ENCODE measurements around the gene OR4N2.
"Not testable (repeated sequence)": the region's sequence is repeated elsewhere in the genome, so short reads cannot be mapped to it uniquely, and the experiment has no call there.

Gene OR4N2

GRCh38 chr14:19803470-19803869, at the start of gene OR4N2:
Gene OR4N2, plus strand, starts transcription at chr14:19803770. Its CDS starts 23,679 bp downstream, at chr14:19827449.
- H3K4me3 Mint-ChIP-seq; H3K36me3 Mint-ChIP-seq (ENCODE audit: low read depth); H3K27me3 Mint-ChIP-seq; intact Hi-C loops (cut with micrococcal nuclease); H3K9me3 Mint-ChIP-seq; H3K27ac Mint-ChIP-seq; H3K4me1 Mint-ChIP-seq (ENCODE audit: low read depth): not testable (repeated sequence)

- Mint-ChIP-seq H3K27me3 (no peaks in the 10 kb centered on the region), H3K36me3 (ENCODE audit: low read depth) (no peaks in the 10 kb centered on the region), H3K9me3 (no peaks in the 10 kb centered on the region), H3K4me1 (ENCODE audit: low read depth) (no peaks in the 10 kb centered on the region), H3K27ac (no peak overlapping the region), H3K4me3 (no peak overlapping the region)
- intact Hi-C loops (cut with micrococcal nuclease) = no loop called here
Observed at GRCh38 chr14:19754172-19754571, 49.4 kb upstream of the OR4N2 start.

- intact Hi-C loops (cut with micrococcal nuclease); H3K27ac Mint-ChIP-seq; H3K4me3 Mint-ChIP-seq; H3K27me3 Mint-ChIP-seq; H3K4me1 Mint-ChIP-seq (ENCODE audit: low read depth); H3K36me3 Mint-ChIP-seq (ENCODE audit: low read depth): not testable (repeated sequence)
- peaks cover 24% of the 10 kb centered on the region for H3K9me3 Mint-ChIP-seq
Observed at GRCh38 chr14:19771491-19771890, 32.1 kb upstream of the OR4N2 start.

DNA sequence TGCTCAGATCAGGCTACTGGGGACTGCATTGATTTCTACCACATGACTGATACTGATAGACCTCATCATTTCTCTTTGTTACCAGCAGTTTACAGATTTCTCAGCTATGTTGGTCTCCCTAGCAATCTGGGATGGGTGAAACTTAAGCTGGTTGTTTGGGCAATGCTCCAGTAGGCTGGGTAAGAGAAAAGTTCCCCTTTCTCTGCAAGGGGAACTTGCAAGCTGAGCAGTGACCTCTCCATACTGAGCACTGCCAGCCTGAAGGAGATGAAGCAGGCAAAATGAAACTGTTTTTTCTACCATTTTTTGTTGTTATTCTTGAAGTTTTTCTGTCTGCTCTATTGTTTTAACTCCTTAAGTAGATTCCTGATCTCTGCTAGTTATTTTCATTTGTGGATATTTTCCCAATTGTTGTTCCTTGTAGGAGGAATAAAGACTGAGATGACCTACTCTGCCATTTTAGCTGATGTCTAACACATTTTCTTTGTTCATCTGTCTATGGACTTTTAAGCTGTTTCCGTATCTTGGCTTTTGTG, 31.6 kb upstream of the OR4N2 start:
- peak overlapping the region; percentile 53 for H3K27ac Mint-ChIP-seq
- H3K36me3 Mint-ChIP-seq (ENCODE audit: low read depth) = no peaks in the 10 kb centered on the region
- H3K4me3 Mint-ChIP-seq = no peak overlapping the region
- no peaks in the 10 kb centered on the region for H3K4me1 Mint-ChIP-seq (ENCODE audit: low read depth)
- H3K27me3 Mint-ChIP-seq = no peaks in the 10 kb centered on the region
- intact Hi-C loops (cut with micrococcal nuclease) = no loop called here
- H3K9me3 Mint-ChIP-seq = peaks cover 24% of the 10 kb centered on the region

GRCh38 chr14:19772454-19772853, 31.1 kb upstream of the OR4N2 start:
- H3K4me3 Mint-ChIP-seq; H3K27me3 Mint-ChIP-seq; H3K4me1 Mint-ChIP-seq (ENCODE audit: low read depth); H3K36me3 Mint-ChIP-seq (ENCODE audit: low read depth); intact Hi-C loops (cut with micrococcal nuclease): not testable (repeated sequence)
- H3K27ac Mint-ChIP-seq = peak overlapping the region; percentile 53
- H3K9me3 Mint-ChIP-seq = peaks cover 24% of the 10 kb centered on the region

DNA sequence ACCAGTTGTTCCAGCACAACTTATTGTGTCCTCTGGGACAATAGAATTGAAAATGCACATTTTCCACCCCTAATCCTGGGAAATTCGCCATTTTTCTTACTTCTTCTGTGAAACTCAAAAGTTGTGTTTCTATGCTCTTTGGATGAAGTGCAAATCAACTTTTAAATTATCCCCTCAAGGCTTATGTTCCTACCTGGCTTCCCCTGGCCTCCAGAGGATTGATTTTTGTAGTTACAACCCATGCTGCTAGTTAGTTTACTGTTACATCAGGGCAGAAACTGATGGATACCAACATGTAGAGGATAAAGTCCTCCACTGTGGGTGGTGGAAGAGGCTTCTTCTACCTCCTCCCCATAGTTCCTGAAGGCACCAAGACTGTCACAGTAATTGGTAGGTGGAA, 30.4 kb upstream of the OR4N2 start, which contains the start of gene OR4M1:
Gene OR4M1 (plus strand): TSS at position 301 of the 400 bp plus-strand sequence. CDS start 6,819 bp downstream, outside the sequence.
- H3K36me3 Mint-ChIP-seq (ENCODE audit: low read depth) = not testable (repeated sequence)
- Mint-ChIP-seq H3K27ac (peak within 1 kb of the TSS; percentile 53), H3K9me3 (peaks cover 24% of the 10 kb centered on the region)

DNA sequence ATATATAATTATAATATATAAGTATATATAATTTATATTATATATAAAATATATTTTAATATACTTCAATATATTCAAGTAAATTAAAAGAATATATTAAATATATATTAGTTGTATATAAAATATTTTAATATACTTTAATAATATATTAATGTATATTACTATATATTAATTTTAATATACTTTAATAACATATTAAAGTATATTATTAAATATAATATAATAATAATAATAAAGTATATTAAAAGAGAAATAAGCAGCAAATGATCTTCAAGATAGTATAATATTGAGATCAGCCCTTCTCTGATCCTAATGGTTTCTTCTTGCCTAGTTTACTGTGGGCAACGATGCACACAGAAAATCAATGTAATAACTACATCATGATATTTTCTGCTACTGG, 28.0 kb upstream of the OR4N2 start:
- Mint-ChIP-seq H3K4me1 (ENCODE audit: low read depth) (no peaks in the 10 kb centered on the region), H3K27ac (no peak overlapping the region), H3K36me3 (ENCODE audit: low read depth) (no peaks in the 10 kb centered on the region), H3K4me3 (no peak overlapping the region), H3K27me3 (no peaks in the 10 kb centered on the region), H3K9me3 (peaks cover 20% of the 10 kb centered on the region)
- intact Hi-C loops (cut with micrococcal nuclease) = no loop called here

More for the DNA sequence above, 30.4 kb upstream of the OR4N2 start, which contains the start of gene OR4M1:
- intact Hi-C loops (cut with micrococcal nuclease); H3K27me3 Mint-ChIP-seq; H3K4me3 Mint-ChIP-seq; H3K4me1 Mint-ChIP-seq (ENCODE audit: low read depth): not testable (repeated sequence)

- H3K9me3 Mint-ChIP-seq; H3K27ac Mint-ChIP-seq; H3K4me3 Mint-ChIP-seq; H3K4me1 Mint-ChIP-seq (ENCODE audit: low read depth); intact Hi-C loops (cut with micrococcal nuclease); H3K27me3 Mint-ChIP-seq; H3K36me3 Mint-ChIP-seq (ENCODE audit: low read depth): not testable (repeated sequence)
Observed at GRCh38 chr14:19785848-19786247, 17.7 kb upstream of the OR4N2 start.

- H3K4me1 Mint-ChIP-seq (ENCODE audit: low read depth); H3K9me3 Mint-ChIP-seq; H3K27me3 Mint-ChIP-seq; H3K27ac Mint-ChIP-seq; H3K4me3 Mint-ChIP-seq; intact Hi-C loops (cut with micrococcal nuclease); H3K36me3 Mint-ChIP-seq (ENCODE audit: low read depth): not testable (repeated sequence)
Observed at GRCh38 chr14:19787318-19787717, 16.3 kb upstream of the OR4N2 start.

GRCh38 chr14:19788150-19788549, 15.4 kb upstream of the OR4N2 start:
- H3K9me3 Mint-ChIP-seq; intact Hi-C loops (cut with micrococcal nuclease); H3K27ac Mint-ChIP-seq; H3K36me3 Mint-ChIP-seq (ENCODE audit: low read depth); H3K27me3 Mint-ChIP-seq; H3K4me3 Mint-ChIP-seq; H3K4me1 Mint-ChIP-seq (ENCODE audit: low read depth): not testable (repeated sequence)

DNA sequence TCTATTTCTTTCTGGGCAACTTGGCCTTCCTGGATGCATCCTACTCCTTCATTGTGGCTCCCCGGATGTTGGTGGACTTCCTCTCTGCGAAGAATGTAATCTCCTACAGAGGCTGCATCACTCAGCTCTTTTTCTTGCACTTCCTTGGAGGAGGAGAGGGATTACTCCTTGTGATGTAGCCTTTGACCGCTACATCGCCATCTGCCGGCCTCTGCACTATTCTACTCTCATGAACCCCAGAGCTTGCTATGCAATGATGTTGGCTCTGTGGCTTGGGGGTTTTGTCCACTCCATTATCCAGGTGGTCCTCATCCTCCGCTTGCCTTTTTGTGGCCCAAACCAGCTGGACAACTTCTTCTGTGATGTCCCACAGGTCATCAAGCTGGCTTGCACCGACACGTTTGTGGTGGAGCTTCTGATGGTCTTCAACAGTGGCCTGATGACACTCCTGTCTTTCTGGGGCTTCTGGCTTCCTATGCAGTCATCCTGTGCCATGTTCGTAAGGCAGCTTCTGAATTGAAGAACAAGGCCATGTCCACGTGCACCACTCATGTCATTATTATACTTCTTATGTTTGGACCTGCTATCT, 7.0 kb upstream of the OR4N2 start:
- H3K36me3 Mint-ChIP-seq (ENCODE audit: low read depth); H3K27me3 Mint-ChIP-seq; intact Hi-C loops (cut with micrococcal nuclease); H3K9me3 Mint-ChIP-seq; H3K27ac Mint-ChIP-seq; H3K4me3 Mint-ChIP-seq; H3K4me1 Mint-ChIP-seq (ENCODE audit: low read depth): not testable (repeated sequence)

GRCh38 chr14:19799880-19800279, 3.7 kb upstream of the OR4N2 start:
- H3K27ac Mint-ChIP-seq = no peak overlapping the region
- H3K4me3 Mint-ChIP-seq = no peak overlapping the region
- H3K36me3 Mint-ChIP-seq (ENCODE audit: low read depth) = no peaks in the 10 kb centered on the region
- H3K27me3 Mint-ChIP-seq = no peaks in the 10 kb centered on the region
- intact Hi-C loops (cut with micrococcal nuclease) = no loop called here
- H3K4me1 Mint-ChIP-seq (ENCODE audit: low read depth) = no peaks in the 10 kb centered on the region
- no peaks in the 10 kb centered on the region for H3K9me3 Mint-ChIP-seq

- no peak overlapping the region for H3K4me3 Mint-ChIP-seq
- no peaks in the 10 kb centered on the region for H3K9me3 Mint-ChIP-seq
- no peaks in the 10 kb centered on the region for H3K36me3 Mint-ChIP-seq (ENCODE audit: low read depth)
- no peaks in the 10 kb centered on the region for H3K4me1 Mint-ChIP-seq (ENCODE audit: low read depth)
- intact Hi-C loops (cut with micrococcal nuclease) = no loop called here
- no peak overlapping the region for H3K27ac Mint-ChIP-seq
- H3K27me3 Mint-ChIP-seq = no peaks in the 10 kb centered on the region
Observed at GRCh38 chr14:19800282-19801117, 3.1 kb upstream of the OR4N2 start.

DNA sequence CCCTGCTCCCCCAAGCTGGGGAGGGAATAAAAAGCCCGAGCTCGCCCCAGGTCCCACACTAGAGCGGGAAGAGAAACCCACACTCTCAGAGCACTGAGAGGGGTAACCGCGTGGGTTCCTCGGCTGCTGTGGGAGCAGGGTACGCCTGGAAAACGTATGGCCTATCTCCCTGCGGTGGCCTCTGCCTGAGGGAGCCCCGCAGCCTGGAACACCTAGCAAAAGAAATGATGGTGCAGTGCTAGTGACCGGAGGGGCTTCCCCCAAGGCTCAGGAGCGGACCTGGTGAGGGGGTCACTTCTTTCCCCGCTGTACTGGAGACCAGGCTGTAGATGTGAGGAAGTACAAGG, 2.5 kb upstream of the OR4N2 start:
- Mint-ChIP-seq H3K9me3 (no peaks in the 10 kb centered on the region), H3K4me3 (no peak overlapping the region), H3K27ac (no peak overlapping the region), H3K4me1 (ENCODE audit: low read depth) (no peaks in the 10 kb centered on the region), H3K36me3 (ENCODE audit: low read depth) (no peaks in the 10 kb centered on the region), H3K27me3 (no peaks in the 10 kb centered on the region)
- intact Hi-C loops (cut with micrococcal nuclease) = no loop called here
